Keratinocyte (primary cell): ENCODE measurements around the gene DOCK1.

Experiments
- EZH2 ChIP-seq: IDR thresholded peaks from one replicate; pipeline ENCODE4 v1.6.1; 2012; ENCODE audit warnings: inconsistent platforms, mild to moderate bottlenecking, low read length, moderate library complexity
- TF ChIP-seq, protein P1 (sequence below), 3 experiments: IDR thresholded peaks in 1 of 3; conservative IDR thresholded peaks in 1 of 3; optimal IDR thresholded peaks in 1 of 3; 2 replicates in 2 of 3; 3 replicates in 1 of 3; pipeline versions ENCODE3 to v1.5.1; 2011; ENCODE audit warnings: low read length in 3 of 3, mild to moderate bottlenecking in 3 of 3, moderate library complexity in 2 of 3, control low read depth in 1 of 3, inconsistent platforms in 1 of 3; ENCODE audit not compliant: insufficient read depth in 2 of 3; ENCODE audit errors: extremely low read depth in 1 of 3

- no peak for TF ChIP-seq EZH2
- TF ChIP-seq, protein P1, sequence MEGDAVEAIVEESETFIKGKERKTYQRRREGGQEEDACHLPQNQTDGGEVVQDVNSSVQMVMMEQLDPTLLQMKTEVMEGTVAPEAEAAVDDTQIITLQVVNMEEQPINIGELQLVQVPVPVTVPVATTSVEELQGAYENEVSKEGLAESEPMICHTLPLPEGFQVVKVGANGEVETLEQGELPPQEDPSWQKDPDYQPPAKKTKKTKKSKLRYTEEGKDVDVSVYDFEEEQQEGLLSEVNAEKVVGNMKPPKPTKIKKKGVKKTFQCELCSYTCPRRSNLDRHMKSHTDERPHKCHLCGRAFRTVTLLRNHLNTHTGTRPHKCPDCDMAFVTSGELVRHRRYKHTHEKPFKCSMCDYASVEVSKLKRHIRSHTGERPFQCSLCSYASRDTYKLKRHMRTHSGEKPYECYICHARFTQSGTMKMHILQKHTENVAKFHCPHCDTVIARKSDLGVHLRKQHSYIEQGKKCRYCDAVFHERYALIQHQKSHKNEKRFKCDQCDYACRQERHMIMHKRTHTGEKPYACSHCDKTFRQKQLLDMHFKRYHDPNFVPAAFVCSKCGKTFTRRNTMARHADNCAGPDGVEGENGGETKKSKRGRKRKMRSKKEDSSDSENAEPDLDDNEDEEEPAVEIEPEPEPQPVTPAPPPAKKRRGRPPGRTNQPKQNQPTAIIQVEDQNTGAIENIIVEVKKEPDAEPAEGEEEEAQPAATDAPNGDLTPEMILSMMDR (optimal IDR thresholded peaks at IDR 0.05 in 1 of 3, IDR thresholded peaks at IDR 0.05 in 1 of 3, conservative IDR thresholded peaks at IDR 0.05 in 1 of 3; ENCODE audit: extremely low read depth in 1 of 3, insufficient read depth in 2 of 3, low read length in 3 of 3) = no peak
Observed at GRCh38 chr10:126872135-126872534, 33.1 kb upstream of the DOCK1 start.
